Measurements from ENCODE around the gene SMCP. TPM values are rescaled to one million over a fixed set of nuclear protein-coding genes. Genes with fewer than 3 reads are reported as not detected.

The SMCP gene
- total RNA-seq, 1 experiment from 2014 or later: not detected

- Histone ChIP-seq H3K27me3 (ENCODE audit: control insufficient read depth, insufficient read depth, low read length) (no peaks in the 10 kb centered on the region), H3K36me3 (replicated peaks; ENCODE audit: control insufficient read depth, insufficient read depth, low read length) (no peaks in the 10 kb centered on the region), H3K4me3 (ENCODE audit: insufficient read depth, low read depth, low read length) (no peak overlapping the region)
- no peak for DNase-seq
Observed at GRCh38 chr1:152879559-152880198, 1.6 kb downstream of the SMCP start.

- H3K27me3 ChIP-seq (ENCODE audit: control insufficient read depth, insufficient read depth, low read length): no peaks in the 10 kb centered on the region
- no peaks in the 10 kb centered on the region for H3K36me3 ChIP-seq (replicated peaks; ENCODE audit: control insufficient read depth, insufficient read depth, low read length)
- H3K4me3 ChIP-seq (ENCODE audit: insufficient read depth, low read depth, low read length): no peak overlapping the region
- DNase-seq: no peak
Observed at GRCh38 chr1:152880316-152880715, 2.2 kb downstream of the SMCP start.

GRCh38 chr1:152880907-152881306, 2.8 kb downstream of the SMCP start:
- H3K4me3 ChIP-seq (ENCODE audit: insufficient read depth, low read depth, low read length): no peak overlapping the region
- no peaks in the 10 kb centered on the region for H3K36me3 ChIP-seq (replicated peaks; ENCODE audit: control insufficient read depth, insufficient read depth, low read length)
- DNase-seq: no peak
- no peaks in the 10 kb centered on the region for H3K27me3 ChIP-seq (ENCODE audit: control insufficient read depth, insufficient read depth, low read length)

- no peak for DNase-seq
- H3K4me3 ChIP-seq (ENCODE audit: insufficient read depth, low read depth, low read length): no peak overlapping the region
- no peaks in the 10 kb centered on the region for H3K27me3 ChIP-seq (ENCODE audit: control insufficient read depth, insufficient read depth, low read length)
- no peaks in the 10 kb centered on the region for H3K36me3 ChIP-seq (replicated peaks; ENCODE audit: control insufficient read depth, insufficient read depth, low read length)
Observed at GRCh38 chr1:152884085-152884484, 6.0 kb downstream of the SMCP start.

GRCh38 chr1:152884506-152884905, 6.4 kb downstream of the SMCP start:
- H3K4me3 ChIP-seq (ENCODE audit: insufficient read depth, low read depth, low read length): no peak overlapping the region

GRCh38 chr1:152884966-152885624, 7.0 kb downstream of the SMCP start:
- H3K4me3 ChIP-seq (ENCODE audit: insufficient read depth, low read depth, low read length): no peak overlapping the region
- DNase-seq: no peak
- no peaks in the 10 kb centered on the region for H3K36me3 ChIP-seq (replicated peaks; ENCODE audit: control insufficient read depth, insufficient read depth, low read length)
- H3K27me3 ChIP-seq (ENCODE audit: control insufficient read depth, insufficient read depth, low read length): no peaks in the 10 kb centered on the region

More at GRCh38 chr1:152884506-152884905, 6.4 kb downstream of the SMCP start:
- Histone ChIP-seq H3K36me3 (replicated peaks; ENCODE audit: control insufficient read depth, insufficient read depth, low read length) (no peaks in the 10 kb centered on the region), H3K27me3 (ENCODE audit: control insufficient read depth, insufficient read depth, low read length) (no peaks in the 10 kb centered on the region)
- no peak for DNase-seq

GRCh38 chr1:152886085-152886484, 8.0 kb downstream of the SMCP start:
- Histone ChIP-seq H3K27me3 (ENCODE audit: control insufficient read depth, insufficient read depth, low read length) (no peaks in the 10 kb centered on the region), H3K36me3 (replicated peaks; ENCODE audit: control insufficient read depth, insufficient read depth, low read length) (no peaks in the 10 kb centered on the region), H3K4me3 (ENCODE audit: insufficient read depth, low read depth, low read length) (no peak overlapping the region)
- DNase-seq: no peak

- Histone ChIP-seq H3K4me3 (ENCODE audit: insufficient read depth, low read depth, low read length) (no peak overlapping the region), H3K27me3 (ENCODE audit: control insufficient read depth, insufficient read depth, low read length) (no peaks in the 10 kb centered on the region), H3K36me3 (replicated peaks; ENCODE audit: control insufficient read depth, insufficient read depth, low read length) (no peaks in the 10 kb centered on the region)
- DNase-seq: no peak
Observed at GRCh38 chr1:152886758-152887409, 8.8 kb downstream of the SMCP start.

GRCh38 chr1:152888126-152888525, 10.0 kb downstream of the SMCP start:
- no peaks in the 10 kb centered on the region for H3K36me3 ChIP-seq (replicated peaks; ENCODE audit: control insufficient read depth, insufficient read depth, low read length)
- no peak overlapping the region for H3K4me3 ChIP-seq (ENCODE audit: insufficient read depth, low read depth, low read length)
- H3K27me3 ChIP-seq (ENCODE audit: control insufficient read depth, insufficient read depth, low read length): no peaks in the 10 kb centered on the region
- DNase-seq: no peak

GRCh38 chr1:152899027-152899426, 20.9 kb downstream of the SMCP start:
- DNase-seq: no peak
- Histone ChIP-seq H3K36me3 (replicated peaks; ENCODE audit: control insufficient read depth, insufficient read depth, low read length) (no peaks in the 10 kb centered on the region), H3K4me3 (ENCODE audit: insufficient read depth, low read depth, low read length) (no peak overlapping the region), H3K27me3 (ENCODE audit: control insufficient read depth, insufficient read depth, low read length) (no peaks in the 10 kb centered on the region)

- no peaks in the 10 kb centered on the region for H3K36me3 ChIP-seq (replicated peaks; ENCODE audit: control insufficient read depth, insufficient read depth, low read length)
- no peak for DNase-seq
- H3K27me3 ChIP-seq (ENCODE audit: control insufficient read depth, insufficient read depth, low read length): no peaks in the 10 kb centered on the region
- no peak overlapping the region for H3K4me3 ChIP-seq (ENCODE audit: insufficient read depth, low read depth, low read length)
Observed at GRCh38 chr1:152899883-152900282, 21.8 kb downstream of the SMCP start.

- Histone ChIP-seq H3K27me3 (ENCODE audit: control insufficient read depth, insufficient read depth, low read length) (no peaks in the 10 kb centered on the region), H3K4me3 (ENCODE audit: insufficient read depth, low read depth, low read length) (no peak overlapping the region), H3K36me3 (replicated peaks; ENCODE audit: control insufficient read depth, insufficient read depth, low read length) (no peaks in the 10 kb centered on the region)
- DNase-seq: no peak
Observed at GRCh38 chr1:152901631-152902030, 23.5 kb downstream of the SMCP start.

- DNase-seq: no peak
- no peaks in the 10 kb centered on the region for H3K36me3 ChIP-seq (replicated peaks; ENCODE audit: control insufficient read depth, insufficient read depth, low read length)
- H3K4me3 ChIP-seq (ENCODE audit: insufficient read depth, low read depth, low read length): no peak overlapping the region
- H3K27me3 ChIP-seq (ENCODE audit: control insufficient read depth, insufficient read depth, low read length): no peaks in the 10 kb centered on the region
Observed at GRCh38 chr1:152902636-152903035, 24.5 kb downstream of the SMCP start.

GRCh38 chr1:152904688-152905440, 26.7 kb downstream of the SMCP start:
- DNase-seq: no peak
- no peak overlapping the region for H3K4me3 ChIP-seq (ENCODE audit: insufficient read depth, low read depth, low read length)
- H3K36me3 ChIP-seq (replicated peaks; ENCODE audit: control insufficient read depth, insufficient read depth, low read length): no peaks in the 10 kb centered on the region
- H3K27me3 ChIP-seq (ENCODE audit: control insufficient read depth, insufficient read depth, low read length): no peaks in the 10 kb centered on the region
